Nephron progenitor cell (in vitro differentiated cells): ENCODE data around the gene NACAD.

Source experiments
- DNase-seq: peaks from one replicate; pipeline ENCODE4 v3.0.0; 2021
- H3K27ac Mint-ChIP-seq: 2 replicates; pipeline ENCODE4 v1.8.0; 2021; ENCODE audit warnings: mild to moderate bottlenecking, moderate library complexity, mixed read lengths
- H3K27me3 Mint-ChIP-seq: 2 replicates; pipeline ENCODE4 v1.8.0; 2021; ENCODE audit warnings: mild to moderate bottlenecking, low read depth, mixed read lengths; ENCODE audit not compliant: poor library complexity
- H3K36me3 Mint-ChIP-seq: 2 replicates; pipeline ENCODE4 v1.8.0; 2021; ENCODE audit warnings: low read depth, mixed read lengths
- H3K4me1 Mint-ChIP-seq: 2 replicates; pipeline ENCODE4 v1.8.0; 2021; ENCODE audit warnings: mixed read lengths
- H3K4me3 Mint-ChIP-seq: 2 replicates; pipeline ENCODE4 v1.8.0; 2021; ENCODE audit warnings: mild to moderate bottlenecking, moderate library complexity, mixed read lengths
- H3K9me3 Mint-ChIP-seq: 2 replicates; pipeline ENCODE4 v1.8.0; 2021; ENCODE audit warnings: mild to moderate bottlenecking, moderate library complexity, mixed read lengths
- CTCF ChIP-seq: fragments of 200-600 bp; sonication (generic); IDR thresholded peaks from 2 replicates; pipeline ENCODE4 v1.5.0; 2021; ENCODE audit warnings: antibody characterized with exemption

The NACAD gene

GRCh38 chr7:45081670-45081974 is 7.1 kb downstream of the NACAD start:
- Mint-ChIP-seq H3K27ac (no peak overlapping the region), H3K4me1 (peaks cover 7% of the 10 kb centered on the region), H3K9me3 (no peaks in the 10 kb centered on the region), H3K27me3 (peaks cover 8% of the 10 kb centered on the region), H3K4me3 (no peak overlapping the region), H3K36me3 (no peaks in the 10 kb centered on the region)
- DNase-seq = no peak
- TF ChIP-seq CTCF = no peak

- no peaks in the 10 kb centered on the region for H3K9me3 Mint-ChIP-seq
- H3K4me1 Mint-ChIP-seq = peaks cover 7% of the 10 kb centered on the region
- DNase-seq = no peak
- H3K27ac Mint-ChIP-seq = no peak overlapping the region
- no peak overlapping the region for H3K4me3 Mint-ChIP-seq
- H3K27me3 Mint-ChIP-seq = peaks cover 4% of the 10 kb centered on the region
- no peak for TF ChIP-seq CTCF
- no peaks in the 10 kb centered on the region for H3K36me3 Mint-ChIP-seq
Observed at GRCh38 chr7:45080958-45081669, 7.7 kb downstream of the NACAD start.

GRCh38 chr7:45080265-45080957 is 8.4 kb downstream of the NACAD start:
- Mint-ChIP-seq H3K27me3 (peaks cover 4% of the 10 kb centered on the region), H3K4me3 (no peak overlapping the region), H3K27ac (no peak overlapping the region), H3K4me1 (peaks cover 7% of the 10 kb centered on the region), H3K9me3 (no peaks in the 10 kb centered on the region), H3K36me3 (no peaks in the 10 kb centered on the region)
- no peak for DNase-seq
- no peak for TF ChIP-seq CTCF

- Mint-ChIP-seq H3K4me1 (no peaks in the 10 kb centered on the region), H3K36me3 (peaks cover 4% of the 10 kb centered on the region), H3K4me3 (no peak overlapping the region), H3K27ac (peak overlapping the region; percentile 52), H3K27me3 (peaks cover 4% of the 10 kb centered on the region), H3K9me3 (no peaks in the 10 kb centered on the region)
- no peak for DNase-seq
- TF ChIP-seq CTCF = no peak
Observed at GRCh38 chr7:45078125-45078681, 10.6 kb downstream of the NACAD start.

- no peaks in the 10 kb centered on the region for H3K9me3 Mint-ChIP-seq
- peaks cover 4% of the 10 kb centered on the region for H3K36me3 Mint-ChIP-seq
- no peak for DNase-seq
- H3K27ac Mint-ChIP-seq = no peak overlapping the region
- no peak for TF ChIP-seq CTCF
- no peak overlapping the region for H3K4me3 Mint-ChIP-seq
- H3K27me3 Mint-ChIP-seq = peaks cover 4% of the 10 kb centered on the region
- no peaks in the 10 kb centered on the region for H3K4me1 Mint-ChIP-seq
Observed at GRCh38 chr7:45077579-45077978, 11.2 kb downstream of the NACAD start.
